Measurements from ENCODE around the gene SLC13A1.
"Not testable (repeated sequence)": the region's sequence is repeated elsewhere in the genome, so short reads cannot be mapped to it uniquely, and the experiment has no call there.

The SLC13A1 gene

GRCh38 chr7:123122916-123123315, 76.9 kb downstream of the SLC13A1 start:
- DNase-seq = no peak

GRCh38 chr7:123120286-123120685, 79.5 kb downstream of the SLC13A1 start:
- no peak for DNase-seq

- DNase-seq = no peak
Observed at GRCh38 chr7:123115331-123115730, 84.4 kb downstream of the SLC13A1 start.

DNA sequence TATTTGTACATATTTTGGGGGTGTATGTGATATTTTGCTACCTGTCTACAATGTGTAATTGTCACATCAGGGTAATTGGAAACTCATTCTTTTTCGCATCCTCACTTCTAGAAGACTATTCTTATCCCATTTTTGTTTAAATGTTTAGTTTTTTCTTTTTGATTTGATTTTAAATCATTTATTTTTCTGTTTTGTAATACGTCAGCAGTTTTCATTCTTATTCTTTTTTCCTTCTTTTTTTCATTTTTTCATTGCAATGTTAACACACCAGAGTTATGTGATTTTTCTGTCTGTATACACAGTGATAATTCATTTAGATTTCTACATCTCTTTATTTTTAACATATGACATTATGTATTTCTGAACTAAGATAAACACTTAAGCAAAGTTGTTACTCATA, 85.5 kb downstream of the SLC13A1 start:
- DNase-seq = no peak

DNA sequence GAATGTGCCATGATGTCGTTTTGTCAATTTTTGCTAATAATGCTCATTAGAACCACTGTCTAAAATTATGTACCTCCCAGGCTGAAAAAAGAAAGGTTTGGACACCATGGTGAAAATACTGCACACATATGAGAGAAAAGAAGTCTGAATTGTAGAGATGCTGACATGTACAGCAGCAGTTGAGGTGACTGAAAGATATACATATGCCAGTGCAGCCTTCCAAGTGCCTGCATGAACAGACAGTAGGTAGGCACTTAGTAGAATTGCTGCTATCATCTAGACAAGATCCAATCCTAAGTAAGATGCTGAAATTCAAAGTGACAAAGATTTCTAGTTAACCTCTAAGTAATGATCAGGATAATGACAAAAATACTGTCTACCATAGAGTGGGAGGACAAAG, 86.9 kb downstream of the SLC13A1 start:
- DNase-seq = no peak

DNA sequence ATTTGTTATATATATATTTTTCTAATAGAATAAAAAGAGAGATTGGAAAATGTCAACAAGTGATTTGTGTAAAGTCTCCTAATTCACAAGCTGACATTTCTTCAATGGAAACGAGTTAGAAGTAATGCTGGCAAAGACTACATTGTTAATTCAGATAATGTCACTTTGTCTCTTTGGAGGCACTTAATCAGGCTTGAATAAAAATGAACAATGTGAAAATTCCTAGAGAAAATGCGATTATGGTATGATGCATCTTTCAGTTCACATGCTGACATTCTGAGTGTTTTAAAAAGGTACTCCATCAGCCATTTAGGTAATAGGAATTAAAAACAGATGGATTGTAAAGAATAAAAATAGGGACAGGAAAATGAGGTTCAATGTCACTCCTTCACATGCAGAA, 100.1 kb downstream of the SLC13A1 start:
- DNase-seq = no peak

- no peak for DNase-seq
Observed at GRCh38 chr7:123096976-123097375, 102.8 kb downstream of the SLC13A1 start.

- no peak for DNase-seq
Observed at GRCh38 chr7:123096434-123096833, 103.3 kb downstream of the SLC13A1 start.

DNA sequence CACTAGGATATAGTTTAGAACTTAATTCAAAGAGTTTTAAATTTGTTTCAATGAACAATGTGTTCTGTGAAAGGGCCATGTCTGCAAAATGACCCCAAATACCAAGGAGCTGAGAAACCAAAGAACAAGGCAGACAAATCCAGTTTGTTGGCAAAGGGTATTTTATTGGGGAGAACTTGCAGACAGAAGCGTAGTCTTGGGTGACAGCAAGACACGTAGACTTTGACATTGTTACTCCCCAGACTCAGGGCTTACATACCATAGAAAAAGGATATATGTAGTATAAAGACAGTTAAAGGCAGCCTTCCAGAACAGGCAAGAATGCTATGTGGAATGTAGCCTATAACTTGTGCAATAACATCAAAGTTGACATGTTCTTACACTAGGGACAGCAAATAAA, 109.3 kb downstream of the SLC13A1 start:
- DNase-seq = no peak

DNA sequence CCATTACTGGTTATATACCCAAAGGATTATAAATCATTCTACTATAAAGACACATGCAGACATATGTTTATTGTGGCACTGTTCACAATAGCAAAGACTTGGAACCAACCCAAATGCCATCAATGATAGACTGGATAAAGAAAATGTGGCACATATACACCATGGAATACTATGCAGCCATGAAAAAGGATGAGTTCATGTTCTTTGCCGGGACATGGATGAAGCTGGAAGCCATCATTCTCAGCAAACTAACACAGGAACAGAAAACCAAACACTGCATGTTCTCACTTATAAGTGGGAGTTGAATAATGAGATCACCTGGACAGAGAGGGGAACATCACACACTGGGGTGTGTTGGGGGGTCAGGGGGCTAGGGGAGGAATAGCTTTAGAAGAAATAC, 112.9 kb downstream of the SLC13A1 start:
- DNase-seq = not testable (repeated sequence)

GRCh38 chr7:123084861-123085260, 114.9 kb downstream of the SLC13A1 start:
- not testable (repeated sequence) for DNase-seq

GRCh38 chr7:123079021-123079420, 120.7 kb downstream of the SLC13A1 start:
- no peak for DNase-seq

DNA sequence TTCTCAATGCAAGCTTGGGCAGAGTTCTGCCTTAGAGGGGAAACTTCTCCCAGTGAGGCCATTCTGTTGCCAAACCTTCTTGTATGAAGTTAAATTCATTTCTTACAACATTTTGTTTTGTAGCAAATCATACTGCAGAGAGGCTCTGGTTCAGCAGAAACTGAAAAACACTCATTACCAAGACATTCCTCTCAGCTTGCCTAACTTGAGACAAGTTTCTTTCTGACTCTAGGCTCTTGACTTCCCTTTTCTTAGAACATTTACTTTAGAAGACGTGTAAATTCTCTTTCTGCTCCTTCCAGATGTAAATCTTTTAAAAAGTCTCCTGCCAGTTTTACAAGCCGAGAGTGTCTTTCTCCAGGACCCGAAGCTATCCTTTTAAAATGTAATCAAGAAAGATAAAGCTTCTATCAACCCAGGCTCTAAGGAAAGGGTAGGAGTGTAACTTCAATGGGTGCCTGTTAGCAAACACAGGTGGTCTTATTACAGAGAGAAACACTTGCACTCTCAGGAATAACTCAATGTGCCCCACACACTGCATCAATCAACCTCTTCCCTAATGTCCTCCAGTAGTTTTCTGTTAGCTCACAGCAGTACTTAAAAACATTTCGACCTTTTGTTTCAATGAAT, 123.8 kb downstream of the SLC13A1 start:
- DNase-seq = no peak

DNA sequence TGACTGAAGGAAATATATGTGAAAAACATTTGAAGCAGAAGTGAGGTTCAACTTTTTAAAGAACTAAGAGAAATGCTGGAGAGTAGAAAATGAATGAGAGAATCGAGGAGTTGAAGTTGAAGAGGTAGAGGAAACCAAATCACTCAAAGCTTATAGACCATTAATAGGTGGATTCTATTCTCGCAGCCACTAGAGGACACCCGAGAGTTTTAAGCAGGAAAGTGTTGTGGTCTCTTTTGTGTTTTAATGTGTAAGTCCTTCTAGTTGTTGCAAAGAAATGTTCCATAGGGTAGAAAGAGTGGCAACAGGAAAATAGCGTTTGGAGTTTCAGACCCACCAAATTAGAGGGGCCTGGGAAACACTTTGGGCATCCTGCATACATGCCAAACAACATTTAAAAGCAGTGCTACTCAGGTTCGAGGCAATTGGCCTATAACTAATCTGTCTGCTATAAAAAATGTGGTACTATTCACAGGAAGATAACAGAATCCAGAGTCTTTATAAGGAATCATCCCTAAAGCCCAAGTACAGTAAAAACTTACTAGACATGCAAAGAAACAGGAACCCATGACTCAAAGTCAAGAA, 129.0 kb downstream of the SLC13A1 start:
- no peak for DNase-seq

DNA sequence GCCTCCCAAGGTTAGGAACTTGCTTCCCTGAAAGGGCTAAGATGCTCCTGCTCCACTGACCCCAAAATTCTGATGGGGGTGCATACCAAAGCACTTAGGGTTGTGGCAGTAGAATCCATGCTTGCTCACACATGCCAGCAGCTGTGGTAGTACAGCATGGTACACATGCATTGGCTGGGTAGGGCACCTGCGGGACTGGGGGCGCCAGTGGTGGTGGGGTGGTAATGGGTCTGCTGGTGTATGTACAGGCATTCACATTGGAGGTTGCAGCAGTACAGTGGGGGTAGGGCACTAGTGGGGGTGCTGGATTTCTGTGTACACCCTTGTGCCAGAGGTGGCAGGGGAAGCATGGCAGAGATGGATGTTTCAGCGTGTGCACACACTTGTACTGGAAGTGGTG, 132.0 kb downstream of the SLC13A1 start:
- no peak for DNase-seq
